Testis (tissue), 2 donors: ENCODE data around the gene KLHL29.

Experiments used
- POLR2A ChIP-seq: fragments of 450-650 bp; IDR thresholded peaks from one replicate; pipeline ENCODE4 v1.6.1; 2017; ENCODE audit warnings: antibody characterized with exemption, mild to moderate bottlenecking, moderate library complexity
- TF ChIP-seq, protein P1 (sequence below), 3 experiments: fragments of 450-650 bp in 2 of 3; fragments of 200-600 bp in 1 of 3; sonication (generic) in 1 of 3; IDR thresholded peaks; one replicate each; pipeline ENCODE4 v1.5.1; 2016 to 2019; ENCODE audit warnings: antibody characterized with exemption in 3 of 3, mild to moderate bottlenecking in 2 of 3, moderate library complexity in 1 of 3

DNA sequence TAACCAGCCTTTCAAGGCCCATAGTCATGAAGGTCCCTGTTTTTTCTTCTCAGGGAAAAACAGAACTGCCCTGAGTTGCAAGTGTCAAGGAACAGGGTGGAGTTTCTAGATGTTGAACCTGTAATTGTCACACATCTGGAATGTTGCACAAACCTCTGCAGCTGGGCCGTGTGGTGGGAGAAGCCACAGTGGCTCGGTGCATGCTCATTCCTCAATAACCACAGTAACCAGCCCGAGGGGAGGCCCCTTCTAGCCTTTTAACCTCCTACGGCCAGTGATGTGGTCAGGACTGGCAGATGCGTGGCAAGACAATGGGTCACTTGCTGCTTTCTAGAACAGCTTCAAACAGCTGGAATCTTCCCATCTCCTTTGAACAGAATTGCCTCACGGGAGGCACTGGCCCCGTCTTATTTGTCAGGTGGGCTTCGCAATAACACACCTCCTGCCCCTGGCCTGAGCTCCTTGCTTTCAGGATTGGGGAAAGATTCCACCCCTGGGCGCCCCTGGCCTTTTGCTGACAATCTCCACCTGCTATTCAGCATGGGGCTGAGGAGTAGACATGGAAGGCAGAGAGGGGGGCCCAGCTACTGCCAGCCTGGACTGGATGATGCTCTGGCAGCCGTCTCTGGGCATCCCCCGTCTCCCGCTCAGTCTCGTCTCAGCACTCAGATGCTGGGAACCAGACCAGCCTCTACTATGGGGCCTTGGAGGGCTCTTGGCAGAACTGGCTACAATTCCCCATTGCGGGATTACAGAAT is 102.9 kb downstream of the KLHL29 start:
- TF ChIP-seq, protein P1, sequence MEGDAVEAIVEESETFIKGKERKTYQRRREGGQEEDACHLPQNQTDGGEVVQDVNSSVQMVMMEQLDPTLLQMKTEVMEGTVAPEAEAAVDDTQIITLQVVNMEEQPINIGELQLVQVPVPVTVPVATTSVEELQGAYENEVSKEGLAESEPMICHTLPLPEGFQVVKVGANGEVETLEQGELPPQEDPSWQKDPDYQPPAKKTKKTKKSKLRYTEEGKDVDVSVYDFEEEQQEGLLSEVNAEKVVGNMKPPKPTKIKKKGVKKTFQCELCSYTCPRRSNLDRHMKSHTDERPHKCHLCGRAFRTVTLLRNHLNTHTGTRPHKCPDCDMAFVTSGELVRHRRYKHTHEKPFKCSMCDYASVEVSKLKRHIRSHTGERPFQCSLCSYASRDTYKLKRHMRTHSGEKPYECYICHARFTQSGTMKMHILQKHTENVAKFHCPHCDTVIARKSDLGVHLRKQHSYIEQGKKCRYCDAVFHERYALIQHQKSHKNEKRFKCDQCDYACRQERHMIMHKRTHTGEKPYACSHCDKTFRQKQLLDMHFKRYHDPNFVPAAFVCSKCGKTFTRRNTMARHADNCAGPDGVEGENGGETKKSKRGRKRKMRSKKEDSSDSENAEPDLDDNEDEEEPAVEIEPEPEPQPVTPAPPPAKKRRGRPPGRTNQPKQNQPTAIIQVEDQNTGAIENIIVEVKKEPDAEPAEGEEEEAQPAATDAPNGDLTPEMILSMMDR (IDR thresholded peaks at IDR 0.05) = no peak
- TF ChIP-seq POLR2A = no peak
